ENCODE measurements around the gene SH3GL2.

DNA sequence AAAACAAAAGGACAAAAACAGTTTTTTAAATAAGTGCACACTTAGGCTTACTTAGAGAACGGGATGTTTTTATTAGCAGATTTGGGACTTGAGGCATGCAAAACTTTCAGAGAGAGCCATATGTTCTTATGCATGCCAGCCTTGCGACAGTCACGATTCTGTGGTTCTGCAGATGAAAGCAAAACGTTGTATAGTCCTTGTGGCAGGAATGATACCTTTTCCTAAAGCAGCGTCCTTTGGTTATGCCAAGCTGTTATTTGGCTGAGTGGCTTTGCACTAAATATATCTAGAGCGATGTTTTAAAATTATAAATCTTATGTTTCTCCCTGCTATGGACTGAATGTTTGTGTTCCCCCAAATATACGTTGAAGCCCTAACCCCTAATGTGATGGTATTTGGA, 152.0 kb downstream of the SH3GL2 start:
- TF ChIP-seq POLR2A (IDR thresholded peaks at IDR 0.05; ENCODE audit: low read length) (no peak), GATA1 (IDR thresholded peaks at IDR 0.05; ENCODE audit: low read depth, low read length) (no peak)

All from erythroblast (primary cell).